Measurements from ENCODE around the gene SF3B2. TPM values are rescaled to one million over a fixed set of nuclear protein-coding genes. Genes with fewer than 3 reads are reported as not detected.

SF3B2 gene
- total and polyA plus RNA-seq, 9 of the 15 experiments (the other 6 are each of a cell fraction or from before 2014, with no cell fraction given) = 58.3 to 248 (median 157) TPM

DNA sequence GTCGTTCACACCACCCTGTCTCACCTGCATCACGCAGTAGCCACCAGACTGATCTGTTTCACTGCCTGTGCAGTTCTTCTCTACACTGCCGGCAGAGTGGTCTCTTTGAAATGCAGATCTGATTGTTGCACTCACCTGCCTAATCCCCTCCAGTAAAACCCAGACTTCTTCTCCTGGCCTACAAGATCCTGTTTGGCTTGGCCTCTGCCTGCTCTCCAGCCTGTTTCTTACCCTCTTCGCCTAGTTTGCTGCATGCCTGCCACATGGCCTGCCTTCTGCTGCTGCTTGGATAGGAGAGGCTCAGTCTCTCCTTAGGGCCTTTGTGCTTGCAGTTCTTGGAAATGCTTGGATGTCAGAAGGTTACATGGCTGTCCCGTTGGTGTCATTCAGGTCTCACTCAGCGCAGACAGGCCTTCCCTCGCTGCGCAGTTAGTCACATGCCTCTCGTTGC, 59.9 kb downstream of the SF3B2 start (continued):
- TF ChIP-seq, protein P1, sequence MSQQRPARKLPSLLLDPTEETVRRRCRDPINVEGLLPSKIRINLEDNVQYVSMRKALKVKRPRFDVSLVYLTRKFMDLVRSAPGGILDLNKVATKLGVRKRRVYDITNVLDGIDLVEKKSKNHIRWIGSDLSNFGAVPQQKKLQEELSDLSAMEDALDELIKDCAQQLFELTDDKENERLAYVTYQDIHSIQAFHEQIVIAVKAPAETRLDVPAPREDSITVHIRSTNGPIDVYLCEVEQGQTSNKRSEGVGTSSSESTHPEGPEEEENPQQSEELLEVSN (IDR thresholded peaks at IDR 0.05; ENCODE audit: borderline replicate concordance in 1 of 2, extremely low read depth in 1 of 2, insufficient read depth in 1 of 2, insufficient read length in 1 of 2, low read depth in 1 of 2, low read length in 1 of 2, poor library complexity in 1 of 2, severe bottlenecking in 1 of 2) = peak in 1 of 2 experiments; percentile 37
- TF ChIP-seq POLR2AphosphoS2 (IDR thresholded peaks at IDR 0.05; ENCODE audit: low read length) (no peak), L3MBTL2 (IDR thresholded peaks at IDR 0.05) (peak; percentile 89), STAT5B (CRISPR knock-in tag; IDR thresholded peaks at IDR 0.05) (no peak), PHF8 (IDR thresholded peaks at IDR 0.05; ENCODE audit: borderline replicate concordance, low read length) (no peak), NRF1 (conservative IDR thresholded peaks at IDR 0.05 in 1 of 2, IDR thresholded peaks at IDR 0.05 in 1 of 2) (peak; percentile 33 to 36; a peak in 2 of 4 replicates), NUFIP1 (IDR thresholded peaks at IDR 0.05; ENCODE audit: partially characterized antibody) (no peak), POLR2AphosphoS5 (IDR thresholded peaks at IDR 0.05; ENCODE audit: control insufficient read depth, insufficient read depth, low read depth, low read length) (no peak), TAF1 (IDR thresholded peaks at IDR 0.05; ENCODE audit: control insufficient read depth, extremely low read depth, insufficient read depth, low read length, severe bottlenecking) (no peak), FOXA3 (CRISPR knock-in tag; conservative IDR thresholded peaks at IDR 0.05 in 1 of 2, IDR thresholded peaks at IDR 0.05 in 1 of 2) (no peak)
- TF ChIP-seq, protein P2, sequence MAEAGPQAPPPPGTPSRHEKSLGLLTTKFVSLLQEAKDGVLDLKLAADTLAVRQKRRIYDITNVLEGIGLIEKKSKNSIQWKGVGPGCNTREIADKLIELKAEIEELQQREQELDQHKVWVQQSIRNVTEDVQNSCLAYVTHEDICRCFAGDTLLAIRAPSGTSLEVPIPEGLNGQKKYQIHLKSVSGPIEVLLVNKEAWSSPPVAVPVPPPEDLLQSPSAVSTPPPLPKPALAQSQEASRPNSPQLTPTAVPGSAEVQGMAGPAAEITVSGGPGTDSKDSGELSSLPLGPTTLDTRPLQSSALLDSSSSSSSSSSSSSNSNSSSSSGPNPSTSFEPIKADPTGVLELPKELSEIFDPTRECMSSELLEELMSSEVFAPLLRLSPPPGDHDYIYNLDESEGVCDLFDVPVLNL (CRISPR knock-in tag; IDR thresholded peaks at IDR 0.05; ENCODE audit: low read depth) = no peak
- TF ChIP-seq, protein P3, sequence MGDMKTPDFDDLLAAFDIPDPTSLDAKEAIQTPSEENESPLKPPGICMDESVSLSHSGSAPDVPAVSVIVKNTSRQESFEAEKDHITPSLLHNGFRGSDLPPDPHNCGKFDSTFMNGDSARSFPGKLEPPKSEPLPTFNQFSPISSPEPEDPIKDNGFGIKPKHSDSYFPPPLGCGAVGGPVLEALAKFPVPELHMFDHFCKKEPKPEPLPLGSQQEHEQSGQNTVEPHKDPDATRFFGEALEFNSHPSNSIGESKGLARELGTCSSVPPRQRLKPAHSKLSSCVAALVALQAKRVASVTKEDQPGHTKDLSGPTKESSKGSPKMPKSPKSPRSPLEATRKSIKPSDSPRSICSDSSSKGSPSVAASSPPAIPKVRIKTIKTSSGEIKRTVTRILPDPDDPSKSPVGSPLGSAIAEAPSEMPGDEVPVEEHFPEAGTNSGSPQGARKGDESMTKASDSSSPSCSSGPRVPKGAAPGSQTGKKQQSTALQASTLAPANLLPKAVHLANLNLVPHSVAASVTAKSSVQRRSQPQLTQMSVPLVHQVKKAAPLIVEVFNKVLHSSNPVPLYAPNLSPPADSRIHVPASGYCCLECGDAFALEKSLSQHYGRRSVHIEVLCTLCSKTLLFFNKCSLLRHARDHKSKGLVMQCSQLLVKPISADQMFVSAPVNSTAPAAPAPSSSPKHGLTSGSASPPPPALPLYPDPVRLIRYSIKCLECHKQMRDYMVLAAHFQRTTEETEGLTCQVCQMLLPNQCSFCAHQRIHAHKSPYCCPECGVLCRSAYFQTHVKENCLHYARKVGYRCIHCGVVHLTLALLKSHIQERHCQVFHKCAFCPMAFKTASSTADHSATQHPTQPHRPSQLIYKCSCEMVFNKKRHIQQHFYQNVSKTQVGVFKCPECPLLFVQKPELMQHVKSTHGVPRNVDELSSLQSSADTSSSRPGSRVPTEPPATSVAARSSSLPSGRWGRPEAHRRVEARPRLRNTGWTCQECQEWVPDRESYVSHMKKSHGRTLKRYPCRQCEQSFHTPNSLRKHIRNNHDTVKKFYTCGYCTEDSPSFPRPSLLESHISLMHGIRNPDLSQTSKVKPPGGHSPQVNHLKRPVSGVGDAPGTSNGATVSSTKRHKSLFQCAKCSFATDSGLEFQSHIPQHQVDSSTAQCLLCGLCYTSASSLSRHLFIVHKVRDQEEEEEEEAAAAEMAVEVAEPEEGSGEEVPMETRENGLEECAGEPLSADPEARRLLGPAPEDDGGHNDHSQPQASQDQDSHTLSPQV (IDR thresholded peaks at IDR 0.05) = peak; percentile 52; the same call in 1 of the 2 replicates
- TF ChIP-seq, protein P4, sequence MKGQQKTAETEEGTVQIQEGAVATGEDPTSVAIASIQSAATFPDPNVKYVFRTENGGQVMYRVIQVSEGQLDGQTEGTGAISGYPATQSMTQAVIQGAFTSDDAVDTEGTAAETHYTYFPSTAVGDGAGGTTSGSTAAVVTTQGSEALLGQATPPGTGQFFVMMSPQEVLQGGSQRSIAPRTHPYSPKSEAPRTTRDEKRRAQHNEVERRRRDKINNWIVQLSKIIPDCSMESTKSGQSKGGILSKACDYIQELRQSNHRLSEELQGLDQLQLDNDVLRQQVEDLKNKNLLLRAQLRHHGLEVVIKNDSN (CRISPR knock-in tag; IDR thresholded peaks at IDR 0.05) = peak; percentile 33; the same call in 1 of the 2 replicates

Measured in K562 (cell line).